Muscle of leg (tissue), 11 donors: ENCODE data around the gene APLP1. TPM values are rescaled to one million over a fixed set of nuclear protein-coding genes. Genes with fewer than 3 reads are reported as not detected.

Experiments
- DNase-seq: peaks from one replicate; pipeline ENCODE4 v3.0.0; 2013
- H3K27ac ChIP-seq: one replicate; pipeline ENCODE4 v1.5.1; 2013; ENCODE audit warnings: mild to moderate bottlenecking, low read length, control low read depth
- H3K27me3 ChIP-seq: one replicate; pipeline ENCODE4 v1.6.1; 2013; ENCODE audit warnings: low read length; ENCODE audit not compliant: control insufficient read depth, insufficient read depth
- H3K36me3 ChIP-seq: one replicate; pipeline ENCODE4 v1.6.1; 2013; ENCODE audit warnings: low read length; ENCODE audit not compliant: control insufficient read depth, insufficient read depth
- H3K4me1 ChIP-seq: one replicate; pipeline ENCODE4 v1.6.1; 2013; ENCODE audit warnings: low read length; ENCODE audit not compliant: control insufficient read depth, insufficient read depth
- H3K4me3 ChIP-seq: one replicate; pipeline ENCODE4 v1.5.1; 2013; ENCODE audit warnings: low read length, control low read depth
- H3K9me3 ChIP-seq: replicated peaks from 2 replicates; pipeline ENCODE4 v1.6.1; 2013; ENCODE audit warnings: low read depth, low read length; ENCODE audit not compliant: control insufficient read depth
- WGBS: methylation state at CpG from one replicate; pipeline ENCODE4 v1.1.5; 2013; ENCODE audit warnings: missing lambda C conversion rate; ENCODE audit not compliant: insufficient coverage; 5-methylcytosine and 5-hydroxymethylcytosine counted together
- polyA plus RNA-seq, 8 donors: library from polyadenylated mRNA; unstranded; fragments of 120-200 nt; gene quantifications; one replicate each; pipeline versions ENCODE4 v1.2.1 to v1.2.3, GENCODE V29; 2013; ENCODE audit warnings: inconsistent platforms in 1 of 8, low replicate concordance in 1 of 8; ENCODE audit not compliant: insufficient read length in 8 of 8, insufficient read depth in 1 of 8
- total RNA-seq: library from RNA; stranded (reverse); fragments of 120-200 nt; gene quantifications from one replicate; pipeline ENCODE4 v1.2.4, GENCODE V29; 2013

APLP1 gene
- total and polyA plus RNA-seq, 9 donors: 4.6 to 10.7 (median 7.3) TPM

- Histone ChIP-seq H3K9me3 (no peaks in the 10 kb centered on the region), H3K4me1 (no peaks in the 10 kb centered on the region), H3K27ac (no peak overlapping the region), H3K27me3 (no peaks in the 10 kb centered on the region), H3K36me3 (no peaks in the 10 kb centered on the region), H3K4me3 (no peak overlapping the region)
- 39% methylated on average over 2 of the region's 7 CpGs for WGBS
- no peak for DNase-seq
Measured at GRCh38 chr19:35913589-35913988, 45.2 kb downstream of the APLP1 start.

- Histone ChIP-seq H3K9me3 (no peaks in the 10 kb centered on the region), H3K4me3 (no peak overlapping the region), H3K4me1 (no peaks in the 10 kb centered on the region), H3K27ac (no peak overlapping the region), H3K36me3 (no peaks in the 10 kb centered on the region), H3K27me3 (no peaks in the 10 kb centered on the region)
- no peak for DNase-seq
- no CpG with 5 or more reads among the region's 3 CpGs for WGBS
Measured at GRCh38 chr19:35915443-35915842, 47.1 kb downstream of the APLP1 start.

- WGBS: 85% methylated on average over 6 of the region's 11 CpGs
- H3K27me3 ChIP-seq: no peaks in the 10 kb centered on the region
Measured at GRCh38 chr19:35919306-35919705, 50.9 kb downstream of the APLP1 start.

DNA sequence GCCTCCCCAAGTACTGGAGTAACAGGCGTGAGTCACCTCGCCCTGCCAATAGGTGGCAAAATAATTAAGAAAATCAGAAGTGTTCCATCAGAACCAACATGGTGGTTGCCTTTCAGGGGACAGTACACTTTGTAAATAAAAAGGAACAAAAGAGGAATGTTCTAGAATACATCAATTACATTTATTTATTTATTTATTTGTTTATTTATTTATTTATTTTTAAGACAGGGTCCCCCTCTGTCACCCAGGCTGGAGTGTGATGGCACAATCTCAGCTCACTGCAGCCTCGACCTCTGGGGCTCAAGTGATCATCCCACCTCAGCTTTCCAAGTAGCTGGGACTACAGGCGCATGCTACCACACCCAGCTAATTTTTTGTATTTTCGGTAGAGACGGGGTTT, 52.6 kb downstream of the APLP1 start:
- Histone ChIP-seq H3K4me1 (no peaks in the 10 kb centered on the region), H3K36me3 (no peaks in the 10 kb centered on the region), H3K27ac (no peak overlapping the region), H3K27me3 (no peaks in the 10 kb centered on the region), H3K9me3 (peaks cover 3% of the 10 kb centered on the region), H3K4me3 (no peak overlapping the region)
- no peak for DNase-seq
- WGBS: no CpG with 5 or more reads among the region's 6 CpGs

More at GRCh38 chr19:35919306-35919705, 50.9 kb downstream of the APLP1 start:
- Histone ChIP-seq H3K36me3 (no peaks in the 10 kb centered on the region), H3K27ac (no peak overlapping the region), H3K4me3 (no peak overlapping the region), H3K4me1 (no peaks in the 10 kb centered on the region), H3K9me3 (no peaks in the 10 kb centered on the region)
- DNase-seq: no peak

DNA sequence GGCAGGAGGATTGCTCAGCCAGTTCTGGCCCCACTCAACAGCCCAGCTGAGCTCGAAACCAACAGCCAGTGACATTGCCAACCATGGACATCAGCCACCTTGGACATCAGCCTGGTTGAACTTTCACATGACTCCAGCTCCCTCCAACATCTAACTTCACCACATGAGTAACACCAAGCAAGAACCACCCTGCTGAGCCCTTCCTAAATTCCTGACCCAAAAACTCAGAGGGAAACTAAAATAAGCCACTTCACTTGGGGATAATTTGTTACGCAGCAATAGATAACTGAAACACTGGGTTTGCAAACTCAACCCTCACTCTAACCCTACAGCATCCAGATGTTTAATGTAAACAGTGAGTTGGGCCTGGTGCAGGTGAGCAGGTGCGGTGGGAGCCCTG, 57.1 kb downstream of the APLP1 start:
- Histone ChIP-seq H3K36me3 (no peaks in the 10 kb centered on the region), H3K27me3 (no peaks in the 10 kb centered on the region), H3K9me3 (peaks cover 3% of the 10 kb centered on the region), H3K27ac (no peak overlapping the region), H3K4me3 (no peak overlapping the region), H3K4me1 (no peaks in the 10 kb centered on the region)
- DNase-seq: no peak
- WGBS: 71% methylated on average over 1 of the region's 3 CpGs

GRCh38 chr19:35928507-35928906, 60.1 kb downstream of the APLP1 start:
- WGBS: 68% methylated on average over 5 of the region's 5 CpGs
- no peak overlapping the region for H3K27ac ChIP-seq
- no peak for DNase-seq

More at GRCh38 chr19:35928507-35928906, 60.1 kb downstream of the APLP1 start:
- H3K27me3 ChIP-seq: no peaks in the 10 kb centered on the region
- peaks cover 8% of the 10 kb centered on the region for H3K4me1 ChIP-seq
- peaks cover 3% of the 10 kb centered on the region for H3K9me3 ChIP-seq
- H3K36me3 ChIP-seq: no peaks in the 10 kb centered on the region
- no peak overlapping the region for H3K4me3 ChIP-seq

Other genes starting within 250 kb of the APLP1 start
- gene RBM42, start 239.5 kb upstream of the APLP1 start, total RNA-seq: 32.8 TPM
- 10 to 100 TPM; 44.7 to 55.3 (median 51.5) TPM for gene RBM42, start 239.5 kb upstream of the APLP1 start, polyA plus RNA-seq
- 1.6 TPM for gene ETV2, start 226.8 kb upstream of the APLP1 start, total RNA-seq
- gene ETV2, start 226.8 kb upstream of the APLP1 start, polyA plus RNA-seq: 1 to 10 TPM; 1.7 to 4.9 (median 3.2) TPM
- gene COX6B1, start 220.3 kb upstream of the APLP1 start, total RNA-seq: 582 TPM
- 100 to 1,000 TPM; 263 to 328 (median 300) TPM for gene COX6B1, start 220.3 kb upstream of the APLP1 start, polyA plus RNA-seq
- gene UPK1A, start 202.1 kb upstream of the APLP1 start, total RNA-seq: not detected
- 1 to 10 TPM in 1 of 8 donors, under 1 TPM in 2, not detected in 5; 0.17 to 7.7 (median 0.28) TPM for gene UPK1A, start 202.1 kb upstream of the APLP1 start, polyA plus RNA-seq
- gene ZBTB32, start 164.0 kb upstream of the APLP1 start, total RNA-seq: not detected
- gene ZBTB32, start 164.0 kb upstream of the APLP1 start, polyA plus RNA-seq: under 1 TPM in 6 of 8 donors, not detected in 2; 0.25 to 0.40 (median 0.36) TPM
- 7.6 TPM for gene KMT2B, start 150.6 kb upstream of the APLP1 start, total RNA-seq
- 10 to 100 TPM; 17.3 to 33.7 (median 25.3) TPM for gene KMT2B, start 150.6 kb upstream of the APLP1 start, polyA plus RNA-seq
- gene IGFLR1, start 126.1 kb upstream of the APLP1 start, total RNA-seq: 2.1 TPM
- gene IGFLR1, start 126.1 kb upstream of the APLP1 start, polyA plus RNA-seq: 1 to 10 TPM; 3.0 to 5.6 (median 3.9) TPM
- 14.6 TPM for gene U2AF1L4, start 123.2 kb upstream of the APLP1 start, total RNA-seq
- gene U2AF1L4, start 123.2 kb upstream of the APLP1 start, polyA plus RNA-seq: 10 to 100 TPM; 10.6 to 17.6 (median 14.1) TPM
- gene PSENEN, start 122.9 kb upstream of the APLP1 start, total RNA-seq: 40.2 TPM
- gene PSENEN, start 122.9 kb upstream of the APLP1 start, polyA plus RNA-seq: 10 to 100 TPM; 34.1 to 45.1 (median 36.8) TPM
- gene LIN37, start 120.0 kb upstream of the APLP1 start, total RNA-seq: 10.2 TPM
- gene LIN37, start 120.0 kb upstream of the APLP1 start, polyA plus RNA-seq: 10 to 100 TPM in 5 of 8 donors, 1 to 10 TPM in 3; 9.2 to 12.8 (median 10.9) TPM
- gene HSPB6, start 111.5 kb upstream of the APLP1 start, total RNA-seq: 46.7 TPM
- gene HSPB6, start 111.5 kb upstream of the APLP1 start, polyA plus RNA-seq: 100 to 1,000 TPM; 236 to 741 (median 528) TPM
- gene PROSER3, start 110.4 kb upstream of the APLP1 start, total RNA-seq: 3.9 TPM
- gene PROSER3, start 110.4 kb upstream of the APLP1 start, polyA plus RNA-seq: 10 to 100 TPM in 6 of 8 donors, 1 to 10 TPM in 2; 6.9 to 14.6 (median 11.9) TPM
- 3.6 TPM for gene ARHGAP33, start 93.0 kb upstream of the APLP1 start, total RNA-seq
- 10 to 100 TPM in 7 of 8 donors, 1 to 10 TPM in 1; 8.3 to 28.5 (median 19.4) TPM for gene ARHGAP33, start 93.0 kb upstream of the APLP1 start, polyA plus RNA-seq
- gene PRODH2, start 55.7 kb upstream of the APLP1 start, total RNA-seq: not detected
- gene PRODH2, start 55.7 kb upstream of the APLP1 start, polyA plus RNA-seq: under 1 TPM in 2 of 8 donors, not detected in 6; 0.18 to 0.27 TPM
- gene NPHS1, start 16.1 kb upstream of the APLP1 start, total RNA-seq: 0.09 TPM
- under 1 TPM in 7 of 8 donors, not detected in 1; 0.04 to 0.37 (median 0.21) TPM for gene NPHS1, start 16.1 kb upstream of the APLP1 start, polyA plus RNA-seq
- 0.31 TPM for gene KIRREL2, start 11.7 kb upstream of the APLP1 start, total RNA-seq
- 1 to 10 TPM in 1 of 8 donors, under 1 TPM in 7; 0.28 to 1.0 (median 0.58) TPM for gene KIRREL2, start 11.7 kb upstream of the APLP1 start, polyA plus RNA-seq
- 1.8 TPM for gene NFKBID, start 32.0 kb downstream of the APLP1 start, total RNA-seq
- gene NFKBID, start 32.0 kb downstream of the APLP1 start, polyA plus RNA-seq: 1 to 10 TPM in 6 of 8 donors, under 1 TPM in 2; 0.85 to 3.3 (median 1.6) TPM
- 4.0 TPM for gene HCST, start 34.0 kb downstream of the APLP1 start, total RNA-seq
- 1 to 10 TPM; 3.5 to 7.8 (median 5.6) TPM for gene HCST, start 34.0 kb downstream of the APLP1 start, polyA plus RNA-seq
- 18.0 TPM for gene TYROBP, start 39.7 kb downstream of the APLP1 start, total RNA-seq
- 10 to 100 TPM; 16.5 to 22.5 (median 18.9) TPM for gene TYROBP, start 39.7 kb downstream of the APLP1 start, polyA plus RNA-seq
- gene LRFN3, start 67.8 kb downstream of the APLP1 start, total RNA-seq: 1.8 TPM
- 10 to 100 TPM in 3 of 8 donors, 1 to 10 TPM in 5; 6.3 to 13.9 (median 9.3) TPM for gene LRFN3, start 67.8 kb downstream of the APLP1 start, polyA plus RNA-seq
- 18.7 TPM for gene SDHAF1, start 126.6 kb downstream of the APLP1 start, total RNA-seq
- 10 to 100 TPM; 10.9 to 14.8 (median 12.9) TPM for gene SDHAF1, start 126.6 kb downstream of the APLP1 start, polyA plus RNA-seq
- gene SYNE4, start 140.2 kb downstream of the APLP1 start, total RNA-seq: 0.18 TPM
- 1 to 10 TPM in 1 of 8 donors, under 1 TPM in 7; 0.11 to 1.2 (median 0.41) TPM for gene SYNE4, start 140.2 kb downstream of the APLP1 start, polyA plus RNA-seq
- gene ALKBH6, start 145.6 kb downstream of the APLP1 start, total RNA-seq: 8.3 TPM
- gene ALKBH6, start 145.6 kb downstream of the APLP1 start, polyA plus RNA-seq: 10 to 100 TPM in 4 of 8 donors, 1 to 10 TPM in 4; 7.8 to 12.1 (median 9.9) TPM
- 2.9 TPM for gene CLIP3, start 164.3 kb downstream of the APLP1 start, total RNA-seq
- 10 to 100 TPM; 12.2 to 27.6 (median 18.9) TPM for gene CLIP3, start 164.3 kb downstream of the APLP1 start, polyA plus RNA-seq
- 4.9 TPM for gene THAP8, start 185.7 kb downstream of the APLP1 start, total RNA-seq
- 10 to 100 TPM in 1 of 8 donors, 1 to 10 TPM in 7; 7.9 to 11.3 (median 9.0) TPM for gene THAP8, start 185.7 kb downstream of the APLP1 start, polyA plus RNA-seq
- 2.1 TPM for gene WDR62, start 186.3 kb downstream of the APLP1 start, total RNA-seq
- gene WDR62, start 186.3 kb downstream of the APLP1 start, polyA plus RNA-seq: 1 to 10 TPM; 3.2 to 4.6 (median 3.6) TPM
- not detected for gene OVOL3, start 242.6 kb downstream of the APLP1 start, total RNA-seq
- gene OVOL3, start 242.6 kb downstream of the APLP1 start, polyA plus RNA-seq: under 1 TPM in 1 of 8 donors, not detected in 7; 0.18 TPM
- 70.2 TPM for gene POLR2I, start 246.3 kb downstream of the APLP1 start, total RNA-seq
- 10 to 100 TPM; 37.1 to 51.5 (median 45.2) TPM for gene POLR2I, start 246.3 kb downstream of the APLP1 start, polyA plus RNA-seq
- gene TBCB, start 246.9 kb downstream of the APLP1 start, total RNA-seq: 129 TPM
- gene TBCB, start 246.9 kb downstream of the APLP1 start, polyA plus RNA-seq: 10 to 100 TPM; 86.5 to 97.3 (median 90.7) TPM